Nucleus accumbens (tissue), 56 donors: ENCODE measurements around the gene GPR3.
A peak's percentile ranks its signal among the peaks of the same experiment; 100 is the strongest.

Experiments used
- DNase-seq, 56 donors: peaks; one replicate each; lab custom pipeline; 2025; lab: John Stamatoyannopoulos, UW

GPR3 gene

GRCh38 chr1:27358038-27358927 is 34.1 kb upstream of the GPR3 start:
- DNase-seq: no peak

- DNase-seq: no peak
Measured at GRCh38 chr1:27358928-27359313, 33.5 kb upstream of the GPR3 start.

- no peak for DNase-seq
Measured at GRCh38 chr1:27359822-27360158, 32.6 kb upstream of the GPR3 start.

GRCh38 chr1:27360159-27361043 is 32.0 kb upstream of the GPR3 start:
- DNase-seq: peak in 5 of 56 donors; percentile 3 to 62 (median 29)

GRCh38 chr1:27361044-27361402 is 31.4 kb upstream of the GPR3 start:
- DNase-seq: no peak

GRCh38 chr1:27361553-27361952 is 30.9 kb upstream of the GPR3 start:
- no peak for DNase-seq

- DNase-seq: no peak
Measured at GRCh38 chr1:27363766-27364695, 28.4 kb upstream of the GPR3 start.

- DNase-seq: no peak
Measured at GRCh38 chr1:27364696-27365371, 27.6 kb upstream of the GPR3 start.

- DNase-seq: peak in 55 of 56 donors; percentile 18 to 82 (median 58)
Measured at GRCh38 chr1:27365372-27366112, 26.9 kb upstream of the GPR3 start.

- peak in 32 of 56 donors; percentile 12 to 72 (median 40) for DNase-seq
Measured at GRCh38 chr1:27366113-27366410, 26.4 kb upstream of the GPR3 start.

- DNase-seq: peak in 37 of 56 donors; percentile 6 to 64 (median 32)
Measured at GRCh38 chr1:27366411-27367159, 25.8 kb upstream of the GPR3 start, which contains the start of gene MAP3K6. Gene MAP3K6, minus strand, starts transcription at chr1:27366961. Its CDS starts 364 bp downstream, at chr1:27366597.

- no peak for DNase-seq
Measured at GRCh38 chr1:27367160-27367650, 25.2 kb upstream of the GPR3 start.

- no peak for DNase-seq
Measured at GRCh38 chr1:27368869-27369582, 23.4 kb upstream of the GPR3 start.

GRCh38 chr1:27372022-27372807 is 20.2 kb upstream of the GPR3 start:
- no peak for DNase-seq

GRCh38 chr1:27372808-27373690 is 19.4 kb upstream of the GPR3 start:
- DNase-seq: no peak
